Progenitor cell of endocrine pancreas (in vitro differentiated cells): ENCODE results near the gene LMAN1. TPM values are rescaled to one million over a fixed set of nuclear protein-coding genes. Genes with fewer than 3 reads are reported as not detected.

Experiments
- DNase-seq: peaks from one replicate; pipeline ENCODE4 v3.0.0; 2021; ENCODE audit warnings: low spot score; ENCODE audit not compliant: unreplicated experiment
- H3K27ac Mint-ChIP-seq: 2 replicates; pipeline ENCODE4 v1.8.0; 2021; ENCODE audit warnings: mild to moderate bottlenecking, moderate library complexity, mixed read lengths
- H3K27me3 Mint-ChIP-seq: 2 replicates; pipeline ENCODE4 v1.8.0; 2021; ENCODE audit warnings: mixed read lengths
- H3K36me3 Mint-ChIP-seq: 2 replicates; pipeline ENCODE4 v1.8.0; 2022; ENCODE audit warnings: mixed read lengths; ENCODE audit not compliant: insufficient read depth
- H3K4me1 Mint-ChIP-seq: 2 replicates; pipeline ENCODE4 v1.8.0; 2021; ENCODE audit warnings: low read depth, mixed read lengths
- H3K4me3 Mint-ChIP-seq: 2 replicates; pipeline ENCODE4 v1.8.0; 2021; ENCODE audit warnings: low read depth, mild to moderate bottlenecking, moderate library complexity, mixed read lengths
- H3K9me3 Mint-ChIP-seq: 2 replicates; pipeline ENCODE4 v1.8.0; 2021; ENCODE audit warnings: low read depth, mixed read lengths
- CTCF ChIP-seq: fragments of 200-600 bp; sonication (generic); IDR thresholded peaks from one replicate; pipeline ENCODE4 v1.5.0; 2021; ENCODE audit warnings: antibody characterized with exemption, mild to moderate bottlenecking; ENCODE audit not compliant: unreplicated experiment
- total RNA-seq: library from RNA; stranded (reverse); gene quantifications from 2 replicates; pipeline ENCODE4 v1.2.1, GENCODE V29; 2021

The LMAN1 gene
- total RNA-seq, 1 donor from 2014 or later, result 78.2 TPM

GRCh38 chr18:59305295-59305694 lies 53.8 kb downstream of the LMAN1 start:
- Mint-ChIP-seq H3K4me1 (no peaks in the 10 kb centered on the region), H3K27ac (no peak overlapping the region), H3K36me3 (no peaks in the 10 kb centered on the region), H3K9me3 (no peaks in the 10 kb centered on the region), H3K27me3 (peaks cover 55% of the 10 kb centered on the region), H3K4me3 (no peak overlapping the region)
- DNase-seq, result no peak
- no peak for TF ChIP-seq CTCF

- Mint-ChIP-seq H3K36me3 (no peaks in the 10 kb centered on the region), H3K27me3 (peaks cover 52% of the 10 kb centered on the region), H3K9me3 (no peaks in the 10 kb centered on the region), H3K27ac (no peak overlapping the region), H3K4me3 (no peak overlapping the region), H3K4me1 (no peaks in the 10 kb centered on the region)
- TF ChIP-seq CTCF, result no peak
- no peak for DNase-seq
These were observed 55.3 kb downstream of the LMAN1 start for GRCh38 chr18:59303656-59304195.

- H3K4me3 Mint-ChIP-seq, result no peak overlapping the region
- no peak for DNase-seq
- H3K27ac Mint-ChIP-seq, result no peak overlapping the region
- TF ChIP-seq CTCF, result no peak
- no peaks in the 10 kb centered on the region for H3K9me3 Mint-ChIP-seq
- no peaks in the 10 kb centered on the region for H3K4me1 Mint-ChIP-seq
- H3K27me3 Mint-ChIP-seq, result peaks cover 55% of the 10 kb centered on the region
- no peaks in the 10 kb centered on the region for H3K36me3 Mint-ChIP-seq
These were observed 56.1 kb downstream of the LMAN1 start for GRCh38 chr18:59303006-59303405.

GRCh38 chr18:59301929-59302328 lies 57.1 kb downstream of the LMAN1 start:
- H3K4me1 Mint-ChIP-seq, result no peaks in the 10 kb centered on the region
- no peak for TF ChIP-seq CTCF
- no peak overlapping the region for H3K4me3 Mint-ChIP-seq
- peaks cover 52% of the 10 kb centered on the region for H3K27me3 Mint-ChIP-seq
- no peak for DNase-seq
- H3K9me3 Mint-ChIP-seq, result no peaks in the 10 kb centered on the region
- no peaks in the 10 kb centered on the region for H3K36me3 Mint-ChIP-seq
- H3K27ac Mint-ChIP-seq, result no peak overlapping the region

- H3K27me3 Mint-ChIP-seq, result peaks cover 49% of the 10 kb centered on the region
- H3K4me1 Mint-ChIP-seq, result no peaks in the 10 kb centered on the region
- no peak for DNase-seq
- no peaks in the 10 kb centered on the region for H3K36me3 Mint-ChIP-seq
- TF ChIP-seq CTCF, result no peak
- no peak overlapping the region for H3K27ac Mint-ChIP-seq
- no peak overlapping the region for H3K4me3 Mint-ChIP-seq
- no peaks in the 10 kb centered on the region for H3K9me3 Mint-ChIP-seq
These were observed 58.3 kb downstream of the LMAN1 start for GRCh38 chr18:59300676-59301285.
